TTC549 (cell line): ENCODE results near the gene CADM3.
A peak's percentile ranks its signal among the peaks of the same experiment; 100 is the strongest.

Experiments
- FAIRE-seq: peaks from 2 replicates; lab custom pipeline; 2012; peaks lifted over from hg19 to GRCh38; lab: Jason Lieb, UNC

Gene CADM3

GRCh38 chr1:159171254-159171687 is at the start of gene CADM3:
Gene CADM3, plus strand, starts transcription at chr1:159171615. Its CDS starts 151 bp downstream, at chr1:159171766.
- no peak for FAIRE-seq

GRCh38 chr1:159122005-159122621 is 49.3 kb upstream of the CADM3 start:
- no peak for FAIRE-seq

- no peak for FAIRE-seq
These were observed 47.8 kb upstream of the CADM3 start for GRCh38 chr1:159123587-159123986.

GRCh38 chr1:159132271-159132881 is 39.0 kb upstream of the CADM3 start:
- peak; percentile 95 for FAIRE-seq

GRCh38 chr1:159140474-159140873 is 30.9 kb upstream of the CADM3 start:
- no peak for FAIRE-seq

GRCh38 chr1:159141584-159142390 is 29.6 kb upstream of the CADM3 start:
- no peak for FAIRE-seq

- no peak for FAIRE-seq
These were observed 29.1 kb upstream of the CADM3 start for GRCh38 chr1:159142391-159142663.

- no peak for FAIRE-seq
These were observed 28.5 kb upstream of the CADM3 start for GRCh38 chr1:159142726-159143510.

GRCh38 chr1:159144571-159144970 is 26.8 kb upstream of the CADM3 start:
- FAIRE-seq: no peak

GRCh38 chr1:159146980-159147379 is 24.4 kb upstream of the CADM3 start:
- no peak for FAIRE-seq

GRCh38 chr1:159152031-159152430 is 19.4 kb upstream of the CADM3 start:
- no peak for FAIRE-seq

GRCh38 chr1:159161001-159161718 is 10.3 kb upstream of the CADM3 start:
- FAIRE-seq: peak; percentile 92

GRCh38 chr1:159161719-159162026 is 9.7 kb upstream of the CADM3 start:
- no peak for FAIRE-seq

GRCh38 chr1:159162516-159163265 is 8.7 kb upstream of the CADM3 start:
- no peak for FAIRE-seq

- no peak for FAIRE-seq
These were observed 7.7 kb upstream of the CADM3 start for GRCh38 chr1:159163614-159164228.

GRCh38 chr1:159168043-159168442 is 3.4 kb upstream of the CADM3 start:
- no peak for FAIRE-seq

GRCh38 chr1:159170639-159171038 is 776 bp upstream of the CADM3 start:
- no peak for FAIRE-seq

- no peak for FAIRE-seq
These were observed 480 bp downstream of the CADM3 start for GRCh38 chr1:159171688-159172501.

GRCh38 chr1:159172614-159173291 is 1.3 kb downstream of the CADM3 start:
- FAIRE-seq: no peak

GRCh38 chr1:159173320-159173719 is 1.9 kb downstream of the CADM3 start:
- FAIRE-seq: no peak
